ENCODE measurements around the gene HEBP2.

DNA sequence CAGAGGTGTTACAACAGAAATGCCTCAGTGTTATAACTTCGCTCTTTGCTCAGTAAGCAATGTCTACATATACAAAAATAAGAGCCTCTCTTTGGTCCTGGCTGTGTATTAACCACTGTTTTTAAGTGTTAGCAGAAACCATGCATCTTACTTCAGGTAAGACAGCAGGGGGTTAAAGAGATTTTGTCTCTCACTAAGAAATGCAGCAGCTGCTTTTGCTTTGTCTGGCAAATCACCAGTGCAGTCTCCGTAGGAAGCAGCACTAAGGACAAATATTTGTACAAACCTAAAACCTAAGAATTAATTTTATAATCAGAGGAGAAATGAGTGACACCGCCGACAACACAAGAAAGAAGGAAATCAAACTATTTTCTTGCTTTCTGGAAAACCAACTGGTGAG lies 25.6 kb upstream of the HEBP2 start:
- TF ChIP-seq, protein P1, sequence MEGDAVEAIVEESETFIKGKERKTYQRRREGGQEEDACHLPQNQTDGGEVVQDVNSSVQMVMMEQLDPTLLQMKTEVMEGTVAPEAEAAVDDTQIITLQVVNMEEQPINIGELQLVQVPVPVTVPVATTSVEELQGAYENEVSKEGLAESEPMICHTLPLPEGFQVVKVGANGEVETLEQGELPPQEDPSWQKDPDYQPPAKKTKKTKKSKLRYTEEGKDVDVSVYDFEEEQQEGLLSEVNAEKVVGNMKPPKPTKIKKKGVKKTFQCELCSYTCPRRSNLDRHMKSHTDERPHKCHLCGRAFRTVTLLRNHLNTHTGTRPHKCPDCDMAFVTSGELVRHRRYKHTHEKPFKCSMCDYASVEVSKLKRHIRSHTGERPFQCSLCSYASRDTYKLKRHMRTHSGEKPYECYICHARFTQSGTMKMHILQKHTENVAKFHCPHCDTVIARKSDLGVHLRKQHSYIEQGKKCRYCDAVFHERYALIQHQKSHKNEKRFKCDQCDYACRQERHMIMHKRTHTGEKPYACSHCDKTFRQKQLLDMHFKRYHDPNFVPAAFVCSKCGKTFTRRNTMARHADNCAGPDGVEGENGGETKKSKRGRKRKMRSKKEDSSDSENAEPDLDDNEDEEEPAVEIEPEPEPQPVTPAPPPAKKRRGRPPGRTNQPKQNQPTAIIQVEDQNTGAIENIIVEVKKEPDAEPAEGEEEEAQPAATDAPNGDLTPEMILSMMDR (IDR thresholded peaks at IDR 0.05) = no peak
- no peak for TF ChIP-seq EZH2 (IDR thresholded peaks at IDR 0.05)
